CD4-positive, CD25-positive, alpha-beta regulatory T cell (primary cell): ENCODE data around the gene MST1. TPM values are rescaled to one million over a fixed set of nuclear protein-coding genes. Genes with fewer than 3 reads are reported as not detected.
A peak's percentile ranks its signal among the peaks of the same experiment; 100 is the strongest.

Experiments
- ATAC-seq, 2 donors: fragments of 150-1000 bp; cut with Tn5 transposase; one replicate each; pipeline ENCODE4 v1.10.0; 2021; ENCODE audit warnings: low read depth in 2 of 2, moderate number of reproducible peaks in 2 of 2, moderate library complexity in 1 of 2
- DNase-seq, 3 donors: peaks; one replicate each; pipeline versions ENCODE4 v3.0.0 to v3.0.0-alpha.2; 2012 to 2022; ENCODE audit warnings: mixed read lengths in 1 of 3
- H3K27ac ChIP-seq: one replicate; pipeline ENCODE4 v1.7.0; 2013; ENCODE audit warnings: mild to moderate bottlenecking, low read length; ENCODE audit not compliant: insufficient read depth, poor library complexity, severe bottlenecking
- H3K27me3 ChIP-seq: one replicate; pipeline ENCODE4 v1.7.0; 2013; ENCODE audit warnings: low read length; ENCODE audit not compliant: control insufficient read depth, insufficient read depth
- H3K36me3 ChIP-seq: one replicate; pipeline ENCODE4 v1.7.0; 2013; ENCODE audit warnings: mild to moderate bottlenecking, low read length, moderate library complexity; ENCODE audit not compliant: control insufficient read depth, insufficient read depth
- H3K4me1 ChIP-seq: 2 replicates; pipeline ENCODE4 v1.7.0; 2013; ENCODE audit warnings: mild to moderate bottlenecking, low read length; ENCODE audit not compliant: insufficient read depth, control insufficient read depth, poor library complexity, severe bottlenecking
- H3K4me3 ChIP-seq: one replicate; pipeline ENCODE4 v1.7.0; 2013; ENCODE audit warnings: low read depth, mild to moderate bottlenecking, low read length, moderate library complexity
- H3K9me3 ChIP-seq, 2 experiments: 1 replicate in 1 of 2; 2 replicates in 1 of 2; pipeline ENCODE4 v1.7.0; 2013; ENCODE audit warnings: low read length in 2 of 2, mild to moderate bottlenecking in 1 of 2, moderate library complexity in 1 of 2; ENCODE audit not compliant: control insufficient read depth in 2 of 2
- H3K27ac Mint-ChIP-seq, 3 donors: one replicate each; pipeline ENCODE4 v1.8.0; 2020 to 2022; ENCODE audit warnings: mild to moderate bottlenecking in 3 of 3, mixed read lengths in 3 of 3, moderate library complexity in 2 of 3
- H3K27me3 Mint-ChIP-seq: one replicate; pipeline ENCODE4 v1.8.0; 2022; ENCODE audit warnings: mild to moderate bottlenecking, mixed read lengths
- H3K36me3 Mint-ChIP-seq: one replicate; pipeline ENCODE4 v1.8.0; 2020; ENCODE audit warnings: mixed read lengths
- H3K4me1 Mint-ChIP-seq, 4 donors: one replicate each; pipeline ENCODE4 v1.8.0; 2020 to 2022; ENCODE audit warnings: mixed read lengths in 4 of 4, mild to moderate bottlenecking in 1 of 4
- H3K4me3 Mint-ChIP-seq, 4 donors: one replicate each; pipeline ENCODE4 v1.8.0; 2020 to 2022; ENCODE audit warnings: mild to moderate bottlenecking in 4 of 4, mixed read lengths in 4 of 4, moderate library complexity in 3 of 4
- H3K9me3 Mint-ChIP-seq, 7 donors: one replicate each; pipeline ENCODE4 v1.8.0; 2020 to 2022; ENCODE audit warnings: mixed read lengths in 7 of 7, mild to moderate bottlenecking in 3 of 7, moderate library complexity in 2 of 7
- polyA plus RNA-seq, 4 donors: library from polyadenylated mRNA; unstranded; fragments of 300-500 nt; fragmentation: Illumina TruSeq; gene quantifications; one replicate each; pipeline ENCODE4 v1.2.3, GENCODE V29; 2021
- total RNA-seq: library from RNA; stranded (reverse); gene quantifications from one replicate; pipeline ENCODE4 v1.2.3, GENCODE V29; 2022

MST1 gene
- total and polyA plus RNA-seq, 5 donors from 2014 or later: 0.76 to 4.1 (median 1.1) TPM

DNA sequence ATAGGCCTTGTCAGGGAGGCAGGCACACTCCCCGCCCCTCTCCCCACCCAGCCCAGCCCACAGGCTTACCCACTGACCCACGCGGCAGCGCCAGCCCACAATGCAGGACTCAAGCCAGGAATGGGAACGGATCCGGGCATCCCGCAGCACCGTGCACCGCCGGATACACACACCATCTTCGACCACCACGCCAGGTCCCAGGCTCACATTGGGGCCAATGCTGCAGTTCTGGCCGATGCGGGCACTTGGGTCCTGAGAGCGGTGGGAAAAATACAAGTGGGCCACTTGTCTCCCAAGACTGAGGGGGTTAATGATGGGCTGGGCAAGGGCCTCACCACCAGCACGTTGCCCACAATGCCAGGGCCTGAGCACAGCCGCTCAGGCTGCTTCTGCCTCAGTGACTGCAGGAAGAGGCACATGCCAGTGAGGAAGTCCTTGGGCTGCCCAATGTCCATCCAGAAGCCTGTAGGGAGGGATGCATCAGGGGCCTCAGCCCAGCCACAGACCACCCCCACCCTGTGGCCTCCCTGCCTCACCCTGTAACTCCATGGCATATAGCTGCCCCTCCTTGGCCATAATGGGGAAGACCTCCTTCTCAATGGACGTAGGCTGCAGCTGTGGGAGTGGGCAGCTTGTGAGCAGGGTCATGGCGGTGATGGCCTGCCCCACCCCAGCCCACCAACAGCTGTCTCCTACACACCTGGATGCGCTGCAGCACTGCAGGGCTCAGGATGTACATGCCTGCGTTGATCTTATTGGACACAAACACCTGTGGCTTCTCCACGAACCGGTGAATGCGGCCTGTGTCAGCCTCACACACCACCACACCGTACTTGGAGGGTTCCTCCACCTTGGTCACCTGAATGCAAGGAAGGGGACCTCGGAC lies 32.9 kb upstream of the MST1 start:
- ATAC-seq: no peak
- H3K9me3 ChIP-seq: no peaks in the 10 kb centered on the region

DNA sequence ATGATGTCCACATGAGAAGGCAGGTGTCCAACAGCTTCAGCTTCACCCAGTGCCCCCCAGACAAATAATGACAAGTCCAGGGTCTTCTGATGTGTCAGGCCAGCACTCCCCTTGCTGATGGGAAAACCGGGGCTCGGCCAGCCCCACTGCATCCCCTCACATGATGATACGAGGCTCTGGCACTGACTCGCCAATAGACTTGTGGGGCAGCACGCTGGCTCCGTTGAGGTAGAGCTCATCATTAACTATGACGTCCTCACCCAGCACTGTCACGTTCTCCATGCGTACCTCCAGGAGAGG lies 32.3 kb upstream of the MST1 start:
- DNase-seq: no peak
- peaks cover 10% of the 10 kb centered on the region for H3K36me3 ChIP-seq
- H3K27ac ChIP-seq: no peak overlapping the region
- no peaks in the 10 kb centered on the region for H3K27me3 ChIP-seq
- Mint-ChIP-seq H3K9me3 (no peaks in the 10 kb centered on the region), H3K4me3 (peak overlapping the region; percentile 22 to 93 (median 55)), H3K4me1 (peaks cover 0 to 56% (median 23%) of the 10 kb centered on the region in 4 donors), H3K27me3 (no peaks in the 10 kb centered on the region), H3K36me3 (no peaks in the 10 kb centered on the region), H3K27ac (no peak overlapping the region)
- H3K4me3 ChIP-seq: no peak overlapping the region
- ATAC-seq: no peak
- H3K9me3 ChIP-seq: no peaks in the 10 kb centered on the region
- H3K4me1 ChIP-seq: peaks cover 31% of the 10 kb centered on the region

More for the DNA sequence above, 32.9 kb upstream of the MST1 start:
- H3K27ac ChIP-seq: peak overlapping the region; percentile 96
- no peaks in the 10 kb centered on the region for H3K27me3 ChIP-seq
- H3K36me3 ChIP-seq: peaks cover 15% of the 10 kb centered on the region
- Mint-ChIP-seq H3K9me3 (no peaks in the 10 kb centered on the region), H3K4me1 (peaks cover 0 to 56% (median 23%) of the 10 kb centered on the region in 4 donors), H3K36me3 (no peaks in the 10 kb centered on the region), H3K27ac (peak overlapping the region in 2 of 3 donors; percentile 26 to 97), H3K27me3 (no peaks in the 10 kb centered on the region), H3K4me3 (peak overlapping the region; percentile 78 to 97 (median 94))
- H3K4me1 ChIP-seq: peaks cover 31% of the 10 kb centered on the region
- no peak for DNase-seq
- H3K4me3 ChIP-seq: no peak overlapping the region

DNA sequence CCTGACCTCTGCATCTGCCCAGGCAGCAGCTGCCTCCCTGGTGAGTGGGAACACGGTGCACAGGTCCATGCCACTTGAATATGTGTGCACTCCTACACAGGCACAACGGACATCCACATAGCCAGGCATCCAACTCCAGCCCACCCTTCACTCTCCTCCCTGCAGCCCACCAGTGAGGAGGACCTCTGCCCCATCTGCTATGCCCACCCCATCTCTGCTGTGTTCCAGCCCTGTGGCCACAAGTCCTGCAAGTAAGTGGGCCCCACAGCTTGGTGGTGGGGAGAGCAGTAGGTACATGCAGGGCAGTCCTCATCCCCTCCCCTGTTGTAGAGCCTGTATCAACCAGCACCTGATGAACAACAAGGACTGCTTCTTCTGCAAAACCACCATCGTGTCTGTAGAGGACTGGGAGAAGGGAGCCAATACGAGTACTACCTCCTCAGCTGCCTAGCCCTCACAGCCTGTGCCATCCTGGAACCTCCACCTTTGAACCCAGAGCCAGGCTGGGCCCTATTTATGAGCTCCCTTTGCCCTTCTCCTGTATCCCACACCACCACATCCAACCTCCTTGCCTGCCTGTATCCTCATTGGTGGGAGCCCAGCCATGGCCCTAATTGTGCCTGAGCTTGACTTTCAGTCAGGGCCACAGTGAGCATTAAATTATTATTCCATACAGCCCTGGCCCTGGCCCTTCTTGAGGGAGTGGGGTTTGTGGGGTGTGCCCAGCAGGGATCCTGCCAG lies 31.8 kb upstream of the MST1 start:
- H3K27ac ChIP-seq: no peak overlapping the region
- H3K27ac Mint-ChIP-seq: peak overlapping the region in 1 of 3 donors; percentile 54
- peaks cover 0 to 56% (median 23%) of the 10 kb centered on the region in 4 donors for H3K4me1 Mint-ChIP-seq
- DNase-seq (no peak), ATAC-seq (no peak)
- no peaks in the 10 kb centered on the region for H3K9me3 ChIP-seq
- no peaks in the 10 kb centered on the region for H3K36me3 Mint-ChIP-seq
- no peaks in the 10 kb centered on the region for H3K27me3 Mint-ChIP-seq
- H3K27me3 ChIP-seq: no peaks in the 10 kb centered on the region
- H3K4me3 ChIP-seq: no peak overlapping the region
- H3K36me3 ChIP-seq: peaks cover 8% of the 10 kb centered on the region
- no peaks in the 10 kb centered on the region for H3K9me3 Mint-ChIP-seq
- peaks cover 31% of the 10 kb centered on the region for H3K4me1 ChIP-seq
- peak overlapping the region; percentile 53 to 93 (median 74) for H3K4me3 Mint-ChIP-seq

DNA sequence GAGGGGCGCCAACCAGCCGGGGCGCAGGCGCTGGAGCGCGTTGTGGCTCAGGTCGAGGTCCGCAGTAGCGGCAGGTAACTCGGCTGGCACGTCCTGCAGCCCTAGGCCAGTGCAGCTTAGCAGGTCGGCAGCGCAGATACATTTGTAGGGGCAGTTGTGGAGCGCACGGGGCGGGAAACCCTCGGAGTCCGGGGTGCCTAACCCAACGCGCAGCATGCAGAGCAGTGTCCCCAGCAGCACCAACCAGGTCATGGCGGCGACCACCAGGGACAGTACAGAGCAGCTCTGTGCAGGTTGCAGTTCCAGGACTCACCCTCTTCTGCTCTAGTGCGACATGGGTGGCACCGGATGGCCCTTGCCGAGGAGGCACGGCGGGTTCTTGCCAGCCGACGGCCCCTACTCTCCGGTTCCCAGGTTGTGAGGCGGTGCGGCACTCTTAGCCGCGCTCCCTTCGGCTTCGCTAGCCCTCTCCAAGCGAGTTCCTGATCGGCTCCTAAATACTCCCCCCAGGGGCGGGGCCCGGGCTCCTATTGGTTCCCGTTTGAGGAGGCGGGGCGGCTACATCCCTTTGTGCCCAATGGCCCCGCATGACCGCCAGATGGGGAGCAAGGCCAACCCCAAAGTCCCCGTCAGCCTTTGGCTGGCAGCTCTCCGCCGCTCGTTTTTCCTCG lies 30.1 kb upstream of the MST1 start, which contains the start of gene AMIGO3:
AMIGO3 (minus strand) TSS at position 471 of the 671 bp plus-strand sequence; CDS start at position 252, 219 bp downstream.
- Mint-ChIP-seq H3K27ac (peak within 1 kb of the TSS; percentile 38 to 94 (median 92)), H3K36me3 (no peaks in the 10 kb centered on the region), H3K9me3 (no peaks in the 10 kb centered on the region), H3K4me1 (peaks cover 0 to 47% (median 22%) of the 10 kb centered on the region in 4 donors), H3K4me3 (peak within 1 kb of the TSS; percentile 93 to 97 (median 94)), H3K27me3 (no peaks in the 10 kb centered on the region)
- peak; percentile 88 to 93 (median 92) for DNase-seq
- H3K4me3 ChIP-seq: peak within 1 kb of the TSS; percentile 68
- peak within 1 kb of the TSS; percentile 75 for H3K27ac ChIP-seq
- peaks cover 25% of the 10 kb centered on the region for H3K4me1 ChIP-seq
- H3K27me3 ChIP-seq: no peaks in the 10 kb centered on the region
- H3K36me3 ChIP-seq: peaks cover 8% of the 10 kb centered on the region
- H3K9me3 ChIP-seq: no peaks in the 10 kb centered on the region
- ATAC-seq: peak; percentile 77 to 78

DNA sequence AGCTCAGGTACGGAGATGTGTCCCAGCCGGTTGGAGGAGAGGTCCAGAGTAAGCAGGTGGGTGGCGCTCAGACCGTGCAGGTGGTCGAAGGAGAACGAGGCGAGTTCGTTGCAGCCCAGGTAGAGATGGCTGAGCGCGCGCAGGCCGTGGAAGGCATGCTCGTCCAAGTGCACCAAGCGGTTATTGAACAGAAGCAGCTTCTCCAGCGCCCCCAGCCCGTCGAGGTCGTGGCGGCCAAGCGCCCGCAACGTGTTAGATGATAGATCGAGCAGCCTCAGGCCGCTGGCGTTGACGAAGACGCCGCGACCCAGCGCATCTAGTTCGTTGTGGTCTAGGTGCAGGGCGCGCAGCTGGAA lies 29.6 kb upstream of the MST1 start:
- no peaks in the 10 kb centered on the region for H3K27me3 ChIP-seq
- Mint-ChIP-seq H3K36me3 (no peaks in the 10 kb centered on the region), H3K9me3 (no peaks in the 10 kb centered on the region), H3K4me3 (peak overlapping the region; percentile 93 to 97 (median 94)), H3K4me1 (peaks cover 0 to 44% (median 22%) of the 10 kb centered on the region in 4 donors), H3K27me3 (no peaks in the 10 kb centered on the region), H3K27ac (peak overlapping the region in 2 of 3 donors; percentile 92 to 94)
- H3K4me3 ChIP-seq: peak overlapping the region; percentile 68
- peak overlapping the region; percentile 75 for H3K27ac ChIP-seq
- no peak for DNase-seq
- H3K9me3 ChIP-seq: no peaks in the 10 kb centered on the region
- peaks cover 25% of the 10 kb centered on the region for H3K4me1 ChIP-seq
- no peak for ATAC-seq
- peaks cover 8% of the 10 kb centered on the region for H3K36me3 ChIP-seq

DNA sequence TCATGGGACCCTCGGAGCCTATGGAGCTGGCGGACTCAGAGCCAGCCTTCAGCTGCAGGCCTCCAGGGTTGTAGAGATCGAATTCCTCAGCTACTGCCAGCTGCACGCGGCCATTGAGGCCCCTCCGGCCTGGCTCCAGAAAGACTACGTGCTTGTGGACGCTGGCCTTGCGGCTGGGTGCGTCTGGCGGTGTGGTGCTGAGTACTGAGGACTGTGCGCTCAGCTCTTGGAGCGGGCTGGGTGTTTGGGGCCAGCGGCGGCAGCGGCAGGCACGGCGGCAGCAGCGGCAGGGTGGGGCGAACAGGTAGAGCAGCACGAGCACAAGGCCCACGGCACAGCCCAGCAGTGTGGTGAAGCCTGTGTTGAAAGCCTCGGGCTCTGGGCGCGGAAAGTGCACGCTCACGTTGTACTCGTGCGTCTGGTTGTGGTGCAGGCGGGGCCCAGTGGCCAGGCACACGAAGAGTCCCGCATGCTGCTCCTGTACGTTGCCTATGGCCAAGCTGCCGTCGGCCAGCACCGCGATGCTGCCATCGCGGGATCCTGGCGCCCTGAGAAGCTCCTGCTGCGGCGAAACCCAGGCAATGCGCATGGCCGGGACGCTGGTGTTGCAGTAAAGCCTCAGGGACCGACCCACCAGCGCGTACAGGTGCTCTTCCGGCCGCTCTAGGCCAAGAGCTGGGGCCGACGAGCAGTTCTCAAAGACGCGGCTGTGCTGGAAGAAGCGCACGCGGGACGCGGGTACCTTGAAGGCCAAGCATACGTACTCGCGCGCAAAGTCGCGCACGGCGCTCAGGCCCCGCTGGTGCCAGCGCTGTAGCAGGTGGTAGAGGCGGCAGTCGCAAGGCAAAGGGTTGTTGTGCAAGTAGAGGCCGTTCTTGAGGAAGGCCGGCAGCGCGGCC lies 28.9 kb upstream of the MST1 start:
- no peaks in the 10 kb centered on the region for H3K9me3 ChIP-seq
- no peak overlapping the region for H3K27ac ChIP-seq
- ATAC-seq: no peak
- Mint-ChIP-seq H3K4me1 (peaks cover 0 to 42% (median 20%) of the 10 kb centered on the region in 4 donors), H3K4me3 (peak overlapping the region; percentile 93 to 97 (median 94)), H3K27me3 (no peaks in the 10 kb centered on the region), H3K27ac (peak overlapping the region in 1 of 3 donors; percentile 55), H3K36me3 (no peaks in the 10 kb centered on the region), H3K9me3 (no peaks in the 10 kb centered on the region)
- peaks cover 25% of the 10 kb centered on the region for H3K4me1 ChIP-seq
- DNase-seq: no peak
- no peak overlapping the region for H3K4me3 ChIP-seq
- H3K27me3 ChIP-seq: no peaks in the 10 kb centered on the region
- peaks cover 8% of the 10 kb centered on the region for H3K36me3 ChIP-seq
